SK-N-SH (cell line): ENCODE results near the gene LAMTOR4. TPM values are rescaled to one million over a fixed set of nuclear protein-coding genes. Genes with fewer than 3 reads are reported as not detected.

Experiments
- CTCF ChIA-PET: fragments of 300-600, 350-600 bp; formaldehyde crosslinking; extraction: SDS; loops from one replicate; lab custom pipeline; 2021; lab: Yijun Ruan, JAX
- POLR2A ChIA-PET: fragments of 350-600 bp; sonication (Branson Sonifier 250); formaldehyde crosslinking; extraction: SDS; loops from one replicate; lab custom pipeline; 2020; ENCODE audit warnings: antibody characterized with exemption, inconsistent platforms; lab: Yijun Ruan, JAX
- DNase-seq: peaks from one replicate; pipeline ENCODE4 v3.0.0; 2012
- H2AFZ ChIP-seq: fragments of 200-600 bp; sonication (generic); 2 replicates; pipeline ENCODE4 v1.8.1; 2016; ENCODE audit warnings: antibody characterized with exemption, mild to moderate bottlenecking, low read depth
- H3F3A ChIP-seq: fragments of 200-600 bp; sonication (generic); replicated peaks from 2 replicates; pipeline ENCODE3; 2016; ENCODE audit warnings: antibody characterized with exemption, mild to moderate bottlenecking; ENCODE audit not compliant: insufficient read depth
- H3K27ac ChIP-seq, 2 experiments: fragments of 200-500 bp in 1 of 2; fragments of 200-600 bp in 1 of 2; sonication (Bioruptor generic) in 1 of 2; sonication (generic), shearing (Covaris generic) in 1 of 2; 2 replicates each; pipeline versions ENCODE4 v1.5.1 to v1.6.1; 2014 to 2016; ENCODE audit warnings: low read depth in 2 of 2, inconsistent platforms in 1 of 2, low read length in 1 of 2, mild to moderate bottlenecking in 1 of 2, mixed read lengths in 1 of 2
- H3K27me3 ChIP-seq: fragments of 200-600 bp; sonication (generic), shearing (Covaris generic); 2 replicates; pipeline ENCODE4 v1.6.1; 2016; ENCODE audit warnings: mixed run types; ENCODE audit not compliant: insufficient read depth
- H3K36me3 ChIP-seq, 2 experiments: fragments of 200-500 bp in 1 of 2; fragments of 200-600 bp in 1 of 2; sonication (Bioruptor generic) in 1 of 2; sonication (generic) in 1 of 2; replicated peaks in 1 of 2; 2 replicates each; pipeline versions ENCODE3 to v1.5.1; 2014 to 2016; ENCODE audit warnings: low read length in 1 of 2, mild to moderate bottlenecking in 1 of 2; ENCODE audit not compliant: insufficient read depth in 2 of 2, control insufficient read depth in 1 of 2
- H3K4me1 ChIP-seq, 2 experiments: fragments of 200-500 bp in 1 of 2; fragments of 200-600 bp in 1 of 2; sonication (Bioruptor generic) in 1 of 2; sonication (generic), shearing (Covaris generic) in 1 of 2; 2 replicates each; pipeline versions ENCODE4 v1.5.1 to v1.6.1; 2014 to 2016; ENCODE audit warnings: low read depth in 1 of 2, low read length in 1 of 2, mixed run types in 1 of 2; ENCODE audit not compliant: insufficient read depth in 2 of 2, control insufficient read depth in 1 of 2
- H3K4me2 ChIP-seq: fragments of 200-600 bp; sonication (generic), shearing (Covaris generic); 2 replicates; pipeline ENCODE4 v1.6.1; 2017; ENCODE audit warnings: mixed run types
- H3K4me3 ChIP-seq, 2 experiments: fragments of 200-500 bp in 1 of 2; fragments of 200-600 bp in 1 of 2; sonication (Bioruptor generic) in 1 of 2; sonication (generic), shearing (Covaris generic) in 1 of 2; 2 replicates each; pipeline versions ENCODE4 v1.5.1 to v1.8.1; 2014 to 2016; ENCODE audit warnings: low read depth in 2 of 2, inconsistent platforms in 1 of 2, low read length in 1 of 2, mild to moderate bottlenecking in 1 of 2, mixed read lengths in 1 of 2, moderate library complexity in 1 of 2
- H3K79me2 ChIP-seq: fragments of 200-600 bp; sonication (generic); 2 replicates; pipeline ENCODE4 v1.8.1; 2017; ENCODE audit warnings: mild to moderate bottlenecking; ENCODE audit not compliant: insufficient read depth
- H3K9ac ChIP-seq: fragments of 200-600 bp; sonication (generic); 2 replicates; pipeline ENCODE4 v1.6.1; 2017; ENCODE audit warnings: mixed run types
- H3K9me2 ChIP-seq: fragments of 200-600 bp; sonication (generic); 2 replicates; pipeline ENCODE4 v1.6.1; 2017; ENCODE audit warnings: mixed run types
- H3K9me3 ChIP-seq: fragments of 200-600 bp; sonication (generic); 2 replicates; pipeline ENCODE4 v1.6.1; 2017; ENCODE audit warnings: mixed run types, mild to moderate bottlenecking, moderate library complexity
- H4K20me1 ChIP-seq: fragments of 200-600 bp; sonication (generic); 2 replicates; pipeline ENCODE4 v1.6.1; 2017; ENCODE audit warnings: mild to moderate bottlenecking, mixed run types; ENCODE audit not compliant: insufficient read depth
- CHD2 ChIP-seq: fragments of 150-350 bp; IDR thresholded peaks from 2 replicates; pipeline ENCODE4 v1.6.1; 2018; ENCODE audit warnings: low read length; ENCODE audit not compliant: partially characterized antibody
- CTCF ChIP-seq: fragments of 200-600 bp; sonication (generic); IDR thresholded peaks from 2 replicates; pipeline ENCODE4 v1.6.1; 2017; ENCODE audit warnings: antibody characterized with exemption, mild to moderate bottlenecking, moderate library complexity
- ELF1 ChIP-seq: IDR thresholded peaks from 2 replicates; pipeline ENCODE4 v1.4.0; 2012
- EP300 ChIP-seq, 2 experiments: IDR thresholded peaks; 2 replicates each; pipeline versions ENCODE4 v1.4.0 to v1.6.1; 2012; ENCODE audit warnings: borderline replicate concordance in 1 of 2, low read depth in 1 of 2, low read length in 1 of 2
- FOSL2 ChIP-seq: IDR thresholded peaks from 2 replicates; pipeline ENCODE4 v1.4.0; 2012; ENCODE audit warnings: low read depth, mild to moderate bottlenecking, moderate library complexity, borderline replicate concordance
- FOXJ3 ChIP-seq: sonication (generic); formaldehyde crosslinking; IDR thresholded peaks from 2 replicates; pipeline ENCODE4 v1.5.1; 2020; ENCODE audit warnings: mild to moderate bottlenecking, missing genetic modification reagents
- FOXM1 ChIP-seq: IDR thresholded peaks from 2 replicates; pipeline ENCODE4 v1.4.0; 2012; ENCODE audit warnings: low read depth, mild to moderate bottlenecking
- GABPA ChIP-seq: IDR thresholded peaks from 2 replicates; pipeline ENCODE4 v1.4.0; 2012; ENCODE audit warnings: low read depth, mild to moderate bottlenecking
- IRF3 ChIP-seq: fragments of 150-350 bp; IDR thresholded peaks from 2 replicates; pipeline ENCODE4 v1.6.1; 2016; ENCODE audit warnings: mild to moderate bottlenecking, low read depth, low read length
- MAX ChIP-seq: IDR thresholded peaks from 2 replicates; pipeline ENCODE4 v1.4.0; 2012; ENCODE audit warnings: low read depth
- MEF2A ChIP-seq: IDR thresholded peaks from 2 replicates; pipeline ENCODE4 v1.4.0; 2012; ENCODE audit warnings: low read depth, borderline replicate concordance
- MXI1 ChIP-seq: IDR thresholded peaks from 2 replicates; pipeline ENCODE4 v1.6.1; 2012; ENCODE audit warnings: mild to moderate bottlenecking, low read depth, low read length, improper control_type of control experiment
- NRF1 ChIP-seq: IDR thresholded peaks from 2 replicates; pipeline ENCODE4 v1.6.1; 2012; ENCODE audit warnings: low read depth, mild to moderate bottlenecking, low read length
- POLR2AphosphoS5 ChIP-seq: IDR thresholded peaks from 2 replicates; pipeline ENCODE4 v1.6.1; 2012; ENCODE audit warnings: low read depth, low read length
- RCOR1 ChIP-seq: fragments of 150-350 bp; IDR thresholded peaks from 2 replicates; pipeline ENCODE4 v1.6.1; 2017; ENCODE audit warnings: antibody characterized with exemption, low read length
- RXRA ChIP-seq: IDR thresholded peaks from 2 replicates; pipeline ENCODE4 v1.4.0; 2012; ENCODE audit warnings: low read depth, mild to moderate bottlenecking, borderline replicate concordance
- TAF1 ChIP-seq: IDR thresholded peaks from 2 replicates; pipeline ENCODE4 v1.6.1; 2012; ENCODE audit warnings: low read depth, mild to moderate bottlenecking, low read length, moderate library complexity, borderline replicate concordance
- TCF12 ChIP-seq: IDR thresholded peaks from 2 replicates; pipeline ENCODE4 v1.4.0; 2012
- TEAD4 ChIP-seq: IDR thresholded peaks from 2 replicates; pipeline ENCODE4 v1.4.0; 2012; ENCODE audit warnings: mild to moderate bottlenecking, borderline replicate concordance; ENCODE audit not compliant: insufficient read depth
- YY1 ChIP-seq: IDR thresholded peaks from 2 replicates; pipeline ENCODE4 v1.4.0; 2012; ENCODE audit warnings: low read depth, mild to moderate bottlenecking
- ZBTB33 ChIP-seq: IDR thresholded peaks from 2 replicates; pipeline ENCODE4 v1.4.0; 2012; ENCODE audit warnings: low read depth, borderline replicate concordance
- WGBS: methylation state at CpG from one replicate; pipeline ENCODE4 v1.1.6; 2017; ENCODE audit warnings: low lambda C conversion rate; 5-methylcytosine and 5-hydroxymethylcytosine counted together
- polyA plus RNA-seq, 3 experiments: library from polyadenylated mRNA; depleted of rRNA; stranded (reverse); fragments of >200 nt; gene quantifications; 2 replicates each; pipeline ENCODE4 v1.2.3, GENCODE V29; 2012

The LAMTOR4 gene
- polyA plus RNA-seq, 1 of the 3 experiments (the other 2 are of a cell fraction): 630 TPM

DNA sequence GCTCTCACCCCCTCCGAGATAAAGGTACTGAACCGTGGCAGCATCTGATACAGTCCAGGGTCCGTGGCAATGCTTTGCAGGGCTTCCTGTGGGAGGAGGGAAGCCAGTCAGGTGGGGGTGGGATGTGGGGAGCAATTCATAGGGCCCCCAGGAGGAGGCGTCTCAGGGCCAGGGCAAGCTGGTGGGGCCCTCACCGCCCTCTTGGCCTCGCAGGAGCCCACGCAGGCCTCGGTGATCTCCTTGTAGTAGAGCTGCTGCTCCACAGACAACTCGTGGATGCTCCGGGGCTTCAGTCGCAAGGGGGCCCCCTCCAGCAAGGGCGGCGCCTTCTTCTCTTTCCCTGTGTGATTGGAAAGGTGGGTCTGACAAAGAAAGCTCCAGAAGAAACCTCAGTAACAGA lies 36.8 kb upstream of the LAMTOR4 start:
- Histone ChIP-seq H2AFZ (no peak overlapping the region), H3K9me3 (no peaks in the 10 kb centered on the region), H3K27ac (no peak overlapping the region), H3K9ac (no peak overlapping the region), H3K36me3 (peaks cover 21 to 58% of the 10 kb centered on the region in 2 experiments), H3K4me2 (no peak overlapping the region), H3K4me1 (no peaks in the 10 kb centered on the region), H3K79me2 (no peaks in the 10 kb centered on the region), H4K20me1 (no peaks in the 10 kb centered on the region), H3K27me3 (no peaks in the 10 kb centered on the region), H3K4me3 (no peak overlapping the region), H3F3A (peaks cover 21% of the 10 kb centered on the region), H3K9me2 (no peaks in the 10 kb centered on the region)
- ChIA-PET POLR2A (interaction anchor here (6.9 kb wide), 1 partner anchor 11 kb away, joined by 32 read pairs; the partner anchor contains the start of genes AP4M1 and MCM7), CTCF (interaction anchor here (1.1 to 7.2 kb wide), 3 partner anchors 8 to 20 kb away, joined by 3 to 42 read pairs (median 8); partner anchors contain the start of genes AP4M1 and MCM7)
- TF ChIP-seq FOXM1 (no peak), MAX (no peak), GABPA (no peak), CHD2 (no peak), FOSL2 (no peak), IRF3 (no peak), RCOR1 (no peak)
- peak; percentile 38 for DNase-seq
- 89% methylated on average over 13 of the region's 13 CpGs for WGBS

DNA sequence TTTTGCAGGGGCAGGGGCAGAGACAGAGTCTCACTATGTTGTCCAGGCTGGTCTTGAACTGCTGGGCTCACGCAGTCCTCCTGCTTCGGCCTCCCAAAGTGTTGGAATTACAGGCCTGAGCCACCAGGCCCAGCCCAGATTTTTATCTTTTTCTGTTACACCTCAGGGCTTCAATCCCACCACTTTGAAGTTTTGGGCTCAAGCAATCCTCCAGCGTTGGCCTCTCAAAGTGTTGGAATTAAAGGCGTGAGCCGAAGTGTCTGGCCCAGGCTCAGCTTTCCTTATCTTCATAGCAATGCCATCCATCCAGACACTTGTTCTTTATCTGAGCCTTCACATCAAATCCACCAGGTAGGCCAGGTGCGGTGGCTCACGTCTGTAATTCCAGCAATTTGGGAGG lies 33.7 kb upstream of the LAMTOR4 start:
- H3K27ac ChIP-seq: no peak overlapping the region
- H3K4me2 ChIP-seq: no peak overlapping the region
- H3K36me3 ChIP-seq: peaks cover 8 to 32% of the 10 kb centered on the region in 2 experiments
- no peaks in the 10 kb centered on the region for H3K27me3 ChIP-seq
- no peak overlapping the region for H3K9ac ChIP-seq
- peaks cover 14% of the 10 kb centered on the region for H3F3A ChIP-seq
- no peaks in the 10 kb centered on the region for H4K20me1 ChIP-seq
- WGBS: 95% methylated on average over 7 of the region's 7 CpGs
- H3K79me2 ChIP-seq: peaks cover 18% of the 10 kb centered on the region
- H3K4me1 ChIP-seq: peaks cover 0 to 4% of the 10 kb centered on the region in 2 experiments; a peak in 1 of 4 replicates
- no peak overlapping the region for H3K4me3 ChIP-seq
- no peak overlapping the region for H2AFZ ChIP-seq
- ChIA-PET POLR2A (interaction anchor here (6.9 kb wide), 1 partner anchor 14 kb away, joined by 32 read pairs; the partner anchor contains the start of genes AP4M1 and MCM7), CTCF (interaction anchor here (1.0 to 7.2 kb wide), 2 partner anchors 12 to 16 kb away, joined by 3 to 42 read pairs; partner anchors contain the start of gene MBLAC1)
- no peak for DNase-seq
- no peaks in the 10 kb centered on the region for H3K9me3 ChIP-seq
- no peaks in the 10 kb centered on the region for H3K9me2 ChIP-seq
- no peak for TF ChIP-seq GABPA
- TF ChIP-seq ELF1: no peak
- no peak for TF ChIP-seq RCOR1
- TF ChIP-seq TAF1: no peak
- TF ChIP-seq MEF2A: no peak
- TF ChIP-seq POLR2AphosphoS5: no peak
- TF ChIP-seq TCF12: no peak
- TF ChIP-seq EP300 (IDR thresholded peaks at IDR 0.05; ENCODE audit: borderline replicate concordance in 1 of 2, low read depth in 1 of 2, low read length in 1 of 2): no peak
- TF ChIP-seq FOXJ3: no peak
- no peak for TF ChIP-seq TEAD4
- no peak for TF ChIP-seq YY1
- no peak for TF ChIP-seq MXI1
- TF ChIP-seq RXRA: no peak
- no peak for TF ChIP-seq CTCF
- TF ChIP-seq NRF1: no peak
- no peak for TF ChIP-seq ZBTB33
